Medulla oblongata (tissue), 1 donor: ENCODE results near the gene SDCBP2.

Source experiments
- DNase-seq: peaks from one replicate; pipeline ENCODE4 v3.0.0-alpha.2; 2015; ENCODE audit errors: extremely low spot score

Gene SDCBP2

GRCh38 chr20:1297486-1297885 lies 31.5 kb downstream of the SDCBP2 start:
- DNase-seq: no peak

DNA sequence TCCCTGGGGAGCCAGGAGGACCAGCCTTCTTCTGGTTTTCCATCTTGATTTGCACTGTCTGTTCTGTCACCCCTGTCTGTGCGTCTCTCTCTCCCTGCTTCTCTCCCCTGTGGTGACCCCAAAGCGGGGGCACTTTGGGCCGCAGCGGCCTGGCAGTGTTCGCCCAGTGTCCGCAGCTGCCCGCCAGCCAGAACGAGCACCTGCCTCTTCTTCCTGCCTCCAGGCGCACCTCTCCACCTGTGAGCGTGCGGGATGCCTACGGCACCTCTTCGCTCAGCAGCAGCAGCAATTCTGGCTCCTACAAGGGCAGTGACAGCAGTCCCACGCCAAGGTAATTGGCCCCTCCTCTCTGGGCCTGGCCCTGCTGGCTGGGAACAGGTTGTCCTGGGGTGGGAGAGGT lies 32.0 kb downstream of the SDCBP2 start:
- no peak for DNase-seq

GRCh38 chr20:1296117-1296610 lies 32.8 kb downstream of the SDCBP2 start:
- DNase-seq: no peak

GRCh38 chr20:1295276-1295930 lies 33.5 kb downstream of the SDCBP2 start:
- DNase-seq: no peak

DNA sequence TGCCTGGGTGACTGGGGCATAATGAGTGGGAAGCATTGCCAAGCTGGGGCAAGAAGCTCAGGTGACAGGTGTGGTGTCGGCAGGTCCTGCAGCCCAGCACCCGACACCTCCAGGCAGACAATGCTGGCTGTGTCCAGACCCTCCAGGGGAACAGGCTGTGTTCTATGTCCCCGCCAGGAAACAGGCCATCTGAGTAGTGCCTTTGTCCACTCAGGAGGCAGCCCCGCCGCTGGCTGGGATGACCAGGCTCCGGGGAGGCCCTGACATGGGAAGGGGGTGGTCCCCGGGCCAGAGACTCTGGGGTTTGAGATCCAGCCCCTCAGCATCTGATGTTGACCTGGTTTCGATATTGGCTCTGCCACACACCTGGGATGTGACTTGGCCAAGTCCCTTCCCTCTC lies 34.4 kb downstream of the SDCBP2 start:
- no peak for DNase-seq

- DNase-seq: no peak
Observed at GRCh38 chr20:1293641-1294379, 35.1 kb downstream of the SDCBP2 start.

- no peak for DNase-seq
Observed at GRCh38 chr20:1292620-1293019, 36.3 kb downstream of the SDCBP2 start.

DNA sequence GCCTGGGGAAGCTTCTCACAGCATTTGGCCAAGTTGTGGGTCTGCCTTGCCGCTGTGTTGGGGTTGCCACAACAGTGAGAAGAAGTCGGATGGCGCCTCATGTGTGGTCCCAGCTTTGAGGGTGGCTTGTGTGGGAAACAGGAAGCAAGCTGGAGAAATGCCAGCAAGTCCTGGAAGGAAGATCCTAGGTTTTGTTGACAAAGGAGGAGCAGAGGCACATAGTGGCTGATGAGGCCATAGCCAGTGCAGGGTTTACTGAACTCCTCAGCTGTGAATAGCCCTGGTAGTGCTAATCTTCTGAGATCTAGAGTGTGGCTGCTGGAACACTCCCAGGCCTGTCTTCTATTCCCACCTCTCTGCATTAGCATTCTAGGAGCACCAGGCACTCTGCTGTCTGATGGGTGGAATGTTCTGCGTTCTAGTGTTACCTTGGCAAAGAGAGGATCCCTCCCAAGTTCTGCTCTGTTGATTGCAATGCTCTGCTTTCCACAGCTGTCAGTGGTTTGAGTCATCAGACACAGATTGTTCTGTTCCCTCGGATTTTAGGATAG lies 37.7 kb downstream of the SDCBP2 start:
- no peak for DNase-seq

DNA sequence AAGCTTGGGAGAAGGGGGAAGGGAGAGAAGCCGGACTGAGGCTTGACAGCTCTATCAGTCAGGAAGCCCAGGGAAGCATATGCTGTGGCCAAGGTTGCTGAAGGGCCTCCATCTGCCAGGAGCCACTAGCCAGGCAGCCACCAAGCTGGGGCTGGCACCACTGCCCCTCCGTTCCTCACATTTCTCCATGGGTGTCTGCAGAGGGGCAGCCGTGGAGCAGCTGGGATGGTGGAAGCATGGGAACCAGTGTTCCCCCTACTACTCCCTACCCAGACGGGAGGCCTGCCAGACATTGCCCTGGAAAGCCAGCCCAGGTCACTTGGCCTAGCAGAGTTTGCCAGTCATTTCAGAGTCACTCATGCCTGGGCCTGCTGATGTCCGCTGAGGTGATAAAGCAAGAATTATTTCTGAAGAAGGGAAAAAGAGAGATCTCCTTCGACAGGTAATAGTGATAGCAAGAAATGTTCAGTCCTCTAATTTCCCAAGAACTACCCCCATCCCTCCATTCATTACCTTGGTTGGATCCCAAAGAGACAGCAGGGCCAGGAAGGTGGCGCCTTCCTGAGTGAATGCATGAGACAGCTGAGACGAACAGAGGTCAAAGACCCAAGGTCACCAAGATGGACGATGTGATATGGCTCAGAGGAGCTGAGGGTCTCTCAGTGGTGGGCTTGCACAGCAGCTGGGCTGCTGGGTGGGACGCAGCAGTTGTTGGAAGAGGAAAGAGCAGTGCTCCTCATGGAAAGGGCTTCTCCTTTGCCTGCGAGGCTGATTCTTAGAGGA lies 41.0 kb downstream of the SDCBP2 start:
- DNase-seq: no peak

GRCh38 chr20:1287306-1287705 lies 41.6 kb downstream of the SDCBP2 start:
- no peak for DNase-seq

DNA sequence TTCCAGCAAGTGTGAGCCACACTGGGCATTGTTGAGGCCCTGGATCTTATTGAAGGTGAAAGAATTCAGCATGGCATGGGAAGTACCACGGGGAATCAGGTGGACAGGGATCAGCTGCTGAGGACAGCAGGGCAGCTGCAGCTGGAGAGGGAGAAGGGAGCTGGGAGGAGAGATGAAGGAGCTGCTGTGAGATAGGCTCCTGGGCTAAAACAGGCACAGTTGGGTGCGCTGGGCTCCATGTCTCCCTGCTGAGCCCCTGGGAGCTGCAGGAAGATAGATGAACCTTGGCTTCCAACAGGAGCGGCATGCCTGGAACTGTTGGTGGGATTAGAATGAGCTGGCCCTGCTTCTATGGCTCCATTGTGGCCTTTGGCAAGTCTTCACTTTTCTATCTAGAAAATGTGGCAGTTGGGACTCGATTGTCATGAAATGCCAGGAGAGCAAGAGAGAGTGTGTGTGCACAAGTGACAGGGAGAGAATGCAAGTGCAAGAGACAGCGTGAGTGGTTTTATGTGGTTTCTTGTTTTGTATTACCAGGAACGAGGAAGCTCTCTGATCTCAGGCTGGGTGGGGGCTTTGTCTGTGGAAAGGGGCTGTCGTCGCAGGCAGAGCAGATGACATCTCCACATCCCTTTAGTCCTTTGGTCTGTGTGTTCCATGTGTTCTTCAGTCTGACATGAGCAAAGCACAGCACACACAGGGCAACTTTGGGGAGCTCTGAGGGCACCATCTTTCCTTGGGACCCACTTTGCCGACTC lies 42.5 kb downstream of the SDCBP2 start:
- no peak for DNase-seq

DNA sequence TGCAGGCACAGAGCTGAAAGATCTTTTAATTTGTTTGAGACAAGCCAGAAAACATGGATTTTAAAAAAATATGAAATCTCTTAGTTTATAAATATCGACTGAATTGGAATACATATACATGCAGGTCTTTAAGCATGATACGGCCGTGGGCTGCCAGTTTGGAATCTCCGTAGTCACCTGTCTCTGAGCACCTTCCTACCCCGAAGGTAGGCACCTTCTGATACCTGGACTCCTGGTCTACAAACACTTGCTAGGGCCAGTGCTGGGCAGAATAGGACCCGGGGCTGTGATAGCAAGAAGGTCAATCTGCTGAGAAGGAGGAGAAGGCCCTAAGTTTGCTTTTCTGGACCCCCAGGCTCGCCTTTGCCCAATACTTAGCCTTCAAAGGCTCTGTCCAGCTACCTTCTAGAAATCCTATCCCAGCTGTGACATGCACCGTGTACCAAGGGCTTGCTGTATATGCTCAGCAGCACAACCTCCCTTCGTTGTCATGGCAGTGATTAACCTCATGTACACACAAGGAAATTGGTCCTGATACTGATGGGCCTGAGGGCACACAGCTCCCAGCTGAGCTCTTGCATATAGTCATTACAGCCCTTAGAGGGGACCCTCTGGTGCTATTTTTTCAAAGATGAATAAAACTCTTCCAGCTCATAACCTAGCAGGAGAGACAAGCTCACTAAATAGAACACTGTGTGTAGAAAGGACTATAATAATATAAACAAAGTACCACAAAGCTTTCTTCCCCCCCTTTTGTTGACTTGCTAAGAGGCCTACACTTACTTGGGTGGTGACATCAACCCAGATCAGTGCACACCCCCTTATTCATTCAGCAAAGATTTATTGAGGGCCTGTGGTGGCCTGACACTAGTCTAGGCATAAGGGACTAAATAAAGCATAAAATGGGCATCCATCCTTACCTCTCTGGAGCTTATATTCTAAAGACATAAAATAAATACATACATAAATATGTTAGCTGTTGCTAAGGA lies 45.1 kb downstream of the SDCBP2 start:
- no peak for DNase-seq

- DNase-seq: no peak
Observed at GRCh38 chr20:1282966-1283365, 46.0 kb downstream of the SDCBP2 start.

GRCh38 chr20:1281279-1282057 lies 47.5 kb downstream of the SDCBP2 start:
- DNase-seq: peak; percentile 44

DNA sequence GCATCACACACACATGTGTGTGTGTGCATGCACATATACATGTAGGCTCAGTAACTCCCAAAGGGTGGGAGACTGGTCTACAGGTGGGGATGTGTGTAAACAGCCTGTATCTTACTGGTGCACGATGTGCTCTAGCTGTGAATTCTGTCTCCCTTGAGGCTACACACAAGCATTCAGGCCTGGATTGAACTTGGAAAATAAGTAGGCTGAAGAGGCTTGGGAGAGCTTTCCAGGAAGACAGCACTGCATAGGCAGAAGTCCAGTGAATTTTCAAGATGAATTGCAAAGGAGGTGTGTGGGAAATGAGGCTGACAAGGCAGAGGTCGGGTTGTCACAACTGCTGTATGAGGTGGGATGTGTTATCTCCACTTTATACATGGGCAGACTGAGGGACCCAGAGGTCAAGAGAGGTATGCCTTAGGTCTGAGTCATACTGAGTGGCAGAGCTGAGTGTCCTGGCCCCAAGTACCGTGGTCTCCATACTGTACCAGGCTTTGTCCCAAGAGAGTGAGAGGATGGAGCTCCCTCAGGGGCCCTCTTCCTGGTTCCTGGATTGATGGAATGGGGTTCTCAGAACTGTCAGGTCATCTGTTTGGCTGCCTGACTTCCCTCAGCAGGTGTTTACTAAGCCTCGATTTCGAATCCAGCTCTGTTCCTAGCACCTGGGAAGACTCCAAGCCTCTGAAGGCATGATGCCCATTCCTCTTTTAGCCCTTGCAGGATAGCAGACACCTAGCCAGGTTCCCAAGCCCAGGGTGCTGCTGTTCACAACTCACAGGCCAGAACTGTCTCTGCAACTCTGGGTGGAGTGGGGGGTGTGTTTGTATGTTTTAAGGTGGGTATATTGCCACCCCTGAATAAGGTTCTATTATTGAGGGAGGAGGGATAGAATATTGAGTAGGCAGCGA lies 48.5 kb downstream of the SDCBP2 start:
- no peak for DNase-seq

GRCh38 chr20:1278993-1279392 lies 49.9 kb downstream of the SDCBP2 start:
- no peak for DNase-seq

DNA sequence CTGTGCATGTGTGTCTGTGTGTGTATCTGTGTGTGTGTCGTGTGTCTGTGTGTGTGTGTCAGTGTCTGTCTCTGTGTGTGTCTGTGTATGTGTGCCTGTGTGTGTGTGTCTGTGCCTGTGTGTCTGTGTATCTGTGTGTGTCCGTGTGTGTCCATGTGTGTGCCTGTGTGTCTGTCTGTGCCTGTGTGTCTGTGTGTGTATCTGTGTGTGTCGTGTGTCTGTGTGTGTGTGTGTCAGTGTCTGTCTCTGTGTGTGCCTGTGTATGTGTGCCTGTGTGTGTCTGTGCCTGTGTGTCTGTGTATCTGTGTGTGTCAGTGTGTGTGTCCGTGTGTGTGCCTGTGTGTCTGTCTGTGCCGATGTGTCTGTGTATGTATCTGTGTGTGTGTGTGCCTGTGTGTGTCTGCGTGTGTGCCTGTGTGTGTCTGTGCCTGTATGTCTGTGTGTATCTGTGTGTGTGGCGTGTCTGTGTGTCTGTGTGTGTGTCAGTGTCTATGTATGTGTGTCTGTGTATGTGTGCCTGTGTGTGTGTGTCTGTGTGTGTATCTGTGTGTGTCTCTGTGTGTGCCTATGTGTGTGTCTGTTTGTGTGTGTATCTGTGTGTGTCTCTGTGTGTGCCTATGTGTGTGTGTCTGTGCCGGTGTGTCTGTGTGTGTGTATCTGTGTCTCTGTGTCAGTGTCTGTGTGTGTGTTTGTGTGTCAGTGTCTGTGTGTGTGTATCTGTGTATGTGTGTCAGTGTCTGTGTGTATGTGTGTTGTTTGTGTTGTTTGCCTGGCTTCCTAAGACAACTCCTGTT lies 51.2 kb downstream of the SDCBP2 start:
- DNase-seq: no peak

GRCh38 chr20:1275919-1276318 lies 53.0 kb downstream of the SDCBP2 start:
- no peak for DNase-seq
